Colon (tissue), 2 donors: ENCODE data around the gene C5orf47.
"Not testable (repeated sequence)": the region's sequence is repeated elsewhere in the genome, so short reads cannot be mapped to it uniquely, and the experiment has no call there.

ENCODE experiments used
- FAIRE-seq: peaks from 2 replicates; lab custom pipeline; 2012; peaks lifted over from hg19 to GRCh38; lab: Jason Lieb, UNC
- donor health status: control.
- donor health status: control.

Gene C5orf47

DNA sequence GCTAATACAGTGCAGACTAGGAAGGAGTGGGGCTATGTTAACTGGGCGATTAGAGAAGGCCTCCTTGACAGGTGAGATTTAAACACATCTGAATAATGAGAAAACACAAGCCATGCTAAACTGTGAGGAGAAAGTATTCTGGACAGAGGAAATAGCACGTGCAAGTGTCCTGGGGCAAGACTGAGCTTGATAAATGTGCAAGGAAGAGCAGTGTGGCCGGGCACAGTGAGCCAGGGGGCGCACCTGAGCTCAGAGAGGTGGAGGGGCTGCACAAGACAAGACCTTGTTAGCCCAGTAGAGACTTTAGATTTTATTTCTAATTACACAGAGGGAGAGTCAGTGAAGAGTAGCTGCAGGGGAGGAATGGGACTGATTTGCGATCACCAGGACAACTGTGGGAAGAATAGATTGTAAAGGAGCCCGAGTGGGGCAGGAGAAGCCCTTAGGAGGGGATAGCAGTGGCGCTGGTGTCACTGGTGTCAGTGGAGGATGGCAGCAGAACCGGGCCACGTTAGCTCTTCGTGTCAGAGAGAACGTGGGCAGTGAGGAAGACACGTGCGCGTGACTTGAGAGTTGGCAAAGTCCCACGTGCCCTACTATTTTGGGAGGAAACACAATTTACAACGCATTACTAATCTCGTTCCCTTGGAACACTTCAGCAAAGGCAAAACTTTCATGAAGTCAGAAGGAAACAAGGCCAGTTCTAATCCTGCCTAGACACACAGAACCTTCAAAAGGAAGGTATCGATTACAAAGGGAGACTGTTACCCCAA is 17.9 kb upstream of the C5orf47 start:
- FAIRE-seq: no peak

DNA sequence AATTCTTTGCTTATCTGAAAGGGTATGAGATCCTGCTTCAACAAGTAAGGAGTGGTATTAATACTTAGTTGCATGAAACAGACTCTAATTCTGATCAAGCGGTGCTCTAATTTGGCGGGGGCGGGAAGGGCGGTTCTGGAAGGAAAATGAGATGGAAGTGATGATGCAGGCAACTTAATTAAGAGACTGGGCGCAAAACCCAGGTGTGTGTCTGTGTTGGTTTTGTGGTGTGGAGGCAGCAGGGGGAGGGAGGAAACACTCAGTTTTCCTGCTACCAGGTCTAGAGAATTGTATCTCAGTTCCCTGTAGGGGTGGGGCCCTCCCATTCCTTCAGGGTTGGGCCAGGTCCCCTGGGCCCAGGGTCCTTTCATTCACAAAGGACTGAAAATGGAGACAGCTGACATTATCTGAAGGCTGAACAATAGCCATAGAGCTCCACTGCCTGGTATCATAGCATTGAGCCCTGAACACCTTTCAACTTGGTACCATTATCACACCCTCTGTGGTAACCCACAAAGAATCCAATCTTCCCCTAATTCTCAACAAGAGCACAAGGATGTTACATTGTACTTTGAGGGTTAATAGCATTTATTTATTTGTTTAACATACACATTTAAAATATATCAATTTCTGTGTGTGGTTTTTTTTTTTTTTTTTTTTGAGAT is 17.2 kb upstream of the C5orf47 start:
- no peak for FAIRE-seq

DNA sequence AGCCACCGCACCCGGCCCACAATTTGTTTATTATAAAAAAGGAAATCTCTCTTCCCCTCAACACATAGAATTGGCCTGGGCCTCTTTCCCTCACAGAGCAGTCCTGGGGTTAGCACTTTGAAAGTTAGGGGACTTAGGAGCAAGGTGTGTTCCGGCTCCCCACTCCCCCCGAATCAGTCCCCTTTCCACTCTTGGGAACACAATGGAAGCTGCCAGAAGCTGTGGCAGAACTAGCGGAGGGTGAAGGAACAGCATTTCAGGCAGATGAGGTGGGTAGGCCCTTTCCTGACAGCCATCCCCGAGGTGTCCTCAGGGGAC is 16.4 kb upstream of the C5orf47 start:
- no peak for FAIRE-seq

DNA sequence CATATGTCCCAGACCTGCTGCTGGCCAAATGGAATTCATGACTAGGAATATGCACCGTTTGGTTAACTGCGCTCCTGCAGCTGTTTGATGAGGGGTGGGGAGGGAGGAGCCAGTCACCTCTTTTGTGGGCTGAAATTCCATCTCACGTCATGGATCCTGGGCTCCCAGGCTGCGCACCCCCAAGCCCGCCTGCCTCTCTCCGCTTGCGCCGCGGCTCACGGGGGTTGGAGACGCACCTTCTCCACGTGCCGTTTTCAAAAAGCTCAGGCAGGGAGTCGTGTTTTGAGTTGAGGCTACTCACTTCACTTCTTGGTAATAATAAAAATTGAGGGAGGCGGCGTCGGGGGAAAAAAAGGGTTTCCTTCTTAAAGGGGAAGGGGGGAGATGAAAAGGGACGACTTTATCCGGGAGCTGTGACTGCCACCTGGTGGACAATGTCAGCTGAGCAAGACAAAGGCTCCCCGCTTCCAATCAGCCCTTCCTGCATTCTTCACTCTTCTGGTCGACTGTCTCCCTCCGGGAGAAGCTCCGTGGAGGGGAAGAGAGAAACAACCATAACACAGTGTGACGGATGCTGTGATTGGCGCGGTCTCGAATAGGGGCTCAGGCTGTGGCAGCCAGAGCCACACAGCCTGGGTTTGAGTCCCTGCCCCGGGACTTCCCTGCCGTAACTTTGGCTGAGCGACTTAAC is 15.9 kb upstream of the C5orf47 start:
- FAIRE-seq: no peak

DNA sequence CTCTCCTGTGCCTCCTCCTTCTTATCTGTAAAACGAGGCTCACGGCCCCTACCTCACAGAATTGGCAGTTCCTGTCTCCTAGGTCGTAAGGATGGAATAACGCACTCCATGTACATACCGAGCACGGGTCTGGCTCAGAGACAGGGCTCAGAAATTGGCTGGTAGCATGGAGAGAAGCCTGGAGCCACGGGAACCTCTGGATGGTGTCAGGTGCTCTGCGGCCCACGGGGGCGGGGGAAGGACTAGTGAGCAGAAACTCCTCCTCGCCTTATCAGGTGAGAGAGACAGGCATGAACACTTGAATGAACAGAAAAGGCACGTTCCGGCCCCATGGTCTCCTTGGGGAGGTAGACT is 15.4 kb upstream of the C5orf47 start:
- FAIRE-seq: no peak

DNA sequence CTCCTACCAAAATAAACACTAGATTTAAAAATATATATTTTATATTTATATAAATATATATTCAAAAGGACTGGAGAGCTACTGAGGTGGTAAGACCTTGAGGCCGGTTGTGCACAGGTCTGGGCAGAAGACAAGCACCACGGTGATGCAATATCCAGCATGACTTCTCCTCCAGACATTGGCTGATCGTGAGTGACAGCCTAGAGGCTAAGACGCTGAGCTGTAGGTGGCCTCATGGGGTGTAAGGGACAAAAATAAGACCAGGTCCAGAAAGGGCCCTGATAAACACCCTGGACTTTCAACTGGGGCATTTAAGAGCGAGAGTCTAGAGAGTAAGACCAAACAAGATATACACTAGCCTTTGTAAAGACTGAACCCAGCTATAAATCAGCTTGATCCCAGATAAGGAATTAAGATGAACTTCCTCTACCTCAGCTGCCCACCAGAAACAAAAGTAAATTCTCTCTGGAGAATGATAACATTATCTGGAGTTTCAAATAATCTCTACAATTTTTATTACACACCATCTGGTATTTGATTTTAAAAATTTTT is 14.2 kb upstream of the C5orf47 start:
- no peak for FAIRE-seq

DNA sequence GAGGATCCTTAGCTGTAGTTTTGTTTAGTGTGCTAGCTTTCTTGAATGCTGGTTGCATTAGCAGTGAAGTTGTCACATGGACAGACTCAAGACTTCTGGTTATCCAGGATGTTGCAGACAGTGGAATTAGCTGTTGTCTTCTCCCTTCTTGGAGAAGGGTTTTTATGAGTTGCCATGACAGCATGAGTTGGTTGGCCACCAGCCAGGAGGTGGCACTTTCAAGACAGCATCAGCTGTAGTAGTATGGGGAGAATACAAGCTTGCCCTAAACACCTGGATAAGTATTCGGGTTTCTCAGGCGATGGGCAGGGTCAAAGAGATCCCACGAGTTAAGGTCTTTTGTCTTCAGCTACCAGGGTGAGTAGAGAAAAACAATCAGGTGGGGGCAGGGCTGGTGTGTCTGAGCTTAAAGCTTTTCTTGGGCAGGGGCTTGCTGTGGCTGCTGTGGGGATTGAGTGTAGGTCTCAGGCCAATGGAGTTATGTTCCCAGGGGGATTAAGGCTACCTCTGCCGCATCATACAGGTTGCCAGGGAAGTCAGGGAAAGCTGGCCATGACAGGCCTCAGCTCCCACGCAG is 7.7 kb upstream of the C5orf47 start:
- no peak for FAIRE-seq

DNA sequence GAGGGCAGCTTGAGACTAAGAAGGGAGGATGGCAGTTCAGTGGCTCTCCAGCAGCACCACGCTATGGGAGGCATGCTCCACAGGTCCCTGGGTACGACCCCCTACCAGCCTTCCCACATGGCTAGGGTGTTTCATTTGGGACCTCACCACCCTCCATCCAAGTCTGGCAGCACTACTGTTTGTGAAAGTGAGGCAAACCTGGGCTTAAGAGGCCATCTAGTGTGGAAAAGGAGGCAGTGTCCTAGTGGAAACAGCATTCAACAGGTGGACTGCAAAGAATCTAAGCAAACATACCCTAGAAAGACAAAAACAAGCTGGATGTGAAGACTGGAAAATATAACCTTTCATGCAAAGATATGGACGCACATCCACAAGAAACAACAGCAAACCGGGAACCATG is 4.8 kb upstream of the C5orf47 start:
- FAIRE-seq: no peak

DNA sequence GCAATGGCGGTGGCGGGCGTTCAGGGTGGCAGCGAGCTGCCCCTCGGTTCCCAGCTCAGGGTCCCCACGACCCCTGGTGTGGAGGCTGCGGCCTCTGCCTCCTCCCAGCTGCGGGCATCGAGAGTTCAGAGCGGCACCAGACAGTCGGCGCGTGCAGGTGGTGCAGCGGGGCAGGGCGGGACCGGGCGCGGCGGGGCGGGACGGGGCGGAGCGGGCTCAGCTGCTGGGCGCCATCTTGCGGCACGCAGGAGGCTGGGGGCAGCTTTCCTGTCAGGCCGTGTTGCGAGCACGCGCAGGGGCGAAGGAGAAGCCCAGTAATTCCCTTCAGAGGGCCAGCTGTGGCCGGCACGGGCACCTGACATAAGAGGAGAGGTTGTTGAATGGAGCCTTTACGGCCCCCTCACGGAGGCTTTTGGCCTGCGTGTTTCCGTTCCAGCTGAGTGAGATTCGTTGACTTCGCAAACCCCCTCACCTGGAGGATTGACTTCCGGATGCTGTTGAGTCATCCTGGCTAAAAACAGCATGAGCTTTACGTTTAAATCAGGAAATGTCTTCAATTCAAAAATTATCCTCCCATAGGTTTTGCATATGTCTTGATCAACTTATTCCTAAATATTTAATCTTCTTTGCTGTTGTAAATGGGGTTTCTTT is 587 bp downstream of the C5orf47 start:
- no peak for FAIRE-seq

DNA sequence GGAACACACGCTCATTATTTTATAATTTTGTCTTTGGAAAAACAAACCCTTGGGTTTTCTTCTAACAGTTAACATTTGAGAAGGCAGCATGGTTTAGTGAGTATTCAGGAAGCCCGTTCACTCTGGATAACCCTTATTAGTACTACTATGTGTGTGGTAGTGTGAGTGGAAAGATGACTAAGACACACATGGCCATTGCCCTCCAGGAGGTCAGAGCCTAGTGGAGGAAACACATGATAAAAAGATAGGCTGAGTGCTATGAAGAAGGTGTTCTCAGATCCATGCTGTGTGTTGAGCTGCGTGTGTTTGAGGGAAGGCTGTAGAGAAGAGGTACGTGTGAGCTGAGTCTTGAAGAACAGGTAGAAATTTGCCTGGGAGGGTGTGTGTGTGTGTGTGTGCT is 8.4 kb downstream of the C5orf47 start:
- no peak for FAIRE-seq

DNA sequence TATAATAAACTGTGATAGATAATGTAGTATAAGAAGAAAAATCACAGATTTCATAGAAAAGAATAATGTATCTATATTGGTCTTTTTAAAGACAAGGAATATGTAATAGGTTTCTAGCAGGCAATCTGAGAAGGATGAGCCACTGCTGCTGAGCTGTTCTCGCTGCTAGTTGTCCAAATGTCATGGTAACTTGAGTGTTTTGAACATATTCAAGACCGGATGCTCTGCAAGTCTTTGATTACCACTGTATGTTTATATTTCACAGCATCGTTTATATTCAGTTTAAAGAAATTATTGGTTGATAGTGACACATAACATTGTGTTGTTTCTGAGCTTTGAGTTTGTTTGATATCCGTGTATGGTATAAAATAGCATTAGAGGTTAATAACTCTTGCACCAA is 9.6 kb downstream of the C5orf47 start:
- FAIRE-seq: no peak

DNA sequence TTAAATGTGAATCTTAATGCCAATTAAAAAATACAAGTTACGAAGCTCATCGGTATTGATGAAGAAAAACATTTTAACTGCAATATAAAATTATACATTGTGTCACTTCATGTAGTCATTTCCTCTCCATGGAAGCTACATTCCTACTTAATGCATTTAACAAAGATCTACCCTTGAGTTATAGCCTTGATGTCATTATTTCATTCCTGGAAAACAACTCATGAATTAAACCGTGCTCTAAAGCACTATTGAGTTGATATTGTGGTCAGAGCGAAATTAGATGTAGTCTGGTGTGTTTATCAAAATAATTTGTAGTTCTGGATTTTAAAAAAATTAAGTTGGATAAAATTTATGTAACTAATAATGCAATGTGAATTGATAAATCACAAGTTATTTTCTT is 11.1 kb downstream of the C5orf47 start:
- FAIRE-seq: no peak

DNA sequence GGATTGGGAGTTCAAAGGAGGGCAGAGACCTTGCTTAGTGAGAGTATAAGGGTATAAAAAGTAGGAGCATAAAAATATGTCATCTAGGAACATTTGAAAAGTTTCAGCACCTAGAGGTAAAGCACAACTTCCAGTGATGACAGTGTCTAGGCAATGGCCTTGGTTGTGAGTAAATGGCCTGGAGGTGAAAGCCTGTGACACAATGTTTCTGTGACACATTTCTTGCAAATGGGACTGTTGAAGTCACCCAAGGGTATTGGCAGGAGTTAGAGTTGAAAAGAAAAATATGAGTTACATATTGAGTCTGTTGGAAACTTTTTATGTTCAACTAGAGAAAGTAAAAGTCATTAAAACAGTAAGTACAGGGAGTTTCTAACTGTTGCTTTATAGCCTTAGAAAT is 14.8 kb downstream of the C5orf47 start:
- FAIRE-seq: no peak

DNA sequence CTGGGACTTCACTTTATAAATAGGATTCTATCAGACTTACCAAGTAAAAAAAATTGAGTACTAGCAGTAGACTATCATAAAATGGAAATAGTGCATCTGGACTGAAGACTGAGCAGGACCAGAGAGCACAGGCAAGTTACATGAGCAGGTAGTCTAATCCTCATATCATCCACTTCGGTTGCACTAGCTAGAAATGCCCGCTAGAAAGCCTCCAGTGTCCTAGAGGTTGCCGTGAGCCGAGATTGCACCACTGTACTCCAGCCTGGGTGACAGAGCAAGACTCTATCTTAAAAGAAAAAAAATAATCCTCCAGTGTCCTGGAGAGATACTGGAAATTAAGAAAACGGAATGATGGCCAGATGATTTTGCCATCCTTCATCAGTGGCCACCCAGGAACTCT is 20.0 kb downstream of the C5orf47 start:
- FAIRE-seq: no peak

DNA sequence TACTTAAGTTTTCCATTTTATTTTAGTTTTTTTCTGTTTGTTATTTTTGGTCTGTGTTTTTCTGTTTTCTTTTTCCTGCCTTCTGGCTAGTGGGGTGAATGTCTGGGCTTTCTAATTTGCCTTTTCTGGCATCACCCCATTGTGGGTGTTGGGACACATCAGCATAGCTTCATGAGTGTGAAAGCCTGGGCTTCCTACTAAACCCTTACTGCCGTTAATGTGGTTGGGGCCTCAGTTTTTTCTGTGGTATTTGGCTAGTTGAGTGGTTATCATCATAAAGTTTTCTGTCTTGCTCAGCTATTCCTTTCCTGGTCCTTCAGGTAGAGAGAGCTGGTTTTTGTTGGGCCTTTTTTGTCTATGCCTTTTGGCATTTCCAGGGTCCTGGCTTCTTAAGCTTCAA is 21.4 kb downstream of the C5orf47 start:
- FAIRE-seq: no peak

DNA sequence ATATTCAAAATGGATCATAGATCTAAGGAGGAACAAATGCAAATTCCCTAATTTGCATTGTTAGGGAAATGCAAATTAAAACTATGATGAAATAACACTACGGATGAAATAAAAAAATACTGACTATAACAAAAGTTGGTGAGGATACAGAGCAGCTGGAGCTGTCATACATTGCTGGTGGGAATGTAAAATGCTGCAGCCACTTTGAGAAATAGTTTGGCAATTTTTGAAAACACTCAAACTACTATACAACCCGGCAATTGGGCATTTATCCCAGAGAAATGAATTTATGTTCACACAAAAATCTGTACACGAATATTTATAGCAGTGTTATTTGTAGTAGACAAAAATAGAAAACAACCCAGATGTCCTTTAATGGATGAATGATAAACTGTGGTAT is 22.5 kb downstream of the C5orf47 start:
- FAIRE-seq: no peak

DNA sequence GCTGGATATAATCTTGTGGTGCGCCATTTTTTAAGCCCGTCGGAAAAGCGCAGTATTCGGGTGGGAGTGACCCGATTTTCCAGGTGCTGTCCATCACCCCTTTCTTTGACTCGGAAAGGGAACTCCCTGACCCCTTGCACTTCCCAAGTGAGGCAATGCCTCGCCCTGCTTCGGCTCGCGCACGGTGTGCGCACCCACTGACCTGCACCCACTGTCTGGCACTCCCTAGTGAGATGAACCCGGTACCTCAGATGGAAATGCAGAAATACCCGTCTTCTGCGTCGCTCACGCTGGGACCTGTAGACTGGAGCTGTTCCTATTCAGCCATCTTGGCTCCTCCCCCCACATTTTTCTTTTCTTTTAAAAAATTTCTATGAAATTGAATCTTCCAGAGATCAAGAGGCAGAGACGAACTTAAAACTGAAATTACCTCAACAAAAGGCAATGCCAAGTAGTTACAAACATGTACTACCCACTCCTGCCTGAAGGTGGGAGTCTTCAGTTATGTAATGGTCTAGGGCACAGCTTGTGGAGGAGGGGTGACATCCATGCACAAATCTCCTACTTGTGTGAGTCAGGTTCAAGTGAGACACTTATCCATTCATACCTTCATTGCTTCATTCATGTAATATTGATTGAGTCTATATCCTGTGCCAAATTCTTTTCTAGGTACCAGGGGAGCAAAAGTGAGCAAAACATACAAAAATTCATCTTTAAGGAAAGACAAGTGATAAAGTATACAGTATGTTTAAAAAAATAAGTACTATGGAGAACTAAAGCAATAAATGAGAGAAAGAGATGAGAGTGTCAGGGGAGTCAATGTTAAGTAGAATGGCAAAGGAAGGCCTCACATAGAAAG is 31.3 kb downstream of the C5orf47 start:
- FAIRE-seq: not testable (repeated sequence)

DNA sequence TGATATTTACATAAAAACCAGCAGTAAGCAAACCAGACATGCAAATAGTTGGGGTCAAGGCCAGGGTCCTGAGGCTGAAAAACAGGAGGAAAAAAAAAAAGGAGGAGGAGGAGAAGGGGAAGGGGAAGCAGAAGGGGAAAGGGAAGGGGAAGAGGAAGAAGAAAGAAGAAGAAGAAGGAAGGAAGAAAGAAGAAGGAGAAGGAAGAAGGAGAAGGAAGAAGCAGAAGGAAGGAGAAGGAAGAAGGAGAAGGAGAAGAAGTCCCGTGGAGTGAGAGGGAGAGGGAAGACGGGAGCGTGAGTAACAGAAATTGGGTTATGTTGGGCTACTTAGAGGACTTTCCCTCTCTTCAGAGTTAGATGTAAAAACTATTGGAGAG is 31.9 kb downstream of the C5orf47 start:
- FAIRE-seq: no peak

DNA sequence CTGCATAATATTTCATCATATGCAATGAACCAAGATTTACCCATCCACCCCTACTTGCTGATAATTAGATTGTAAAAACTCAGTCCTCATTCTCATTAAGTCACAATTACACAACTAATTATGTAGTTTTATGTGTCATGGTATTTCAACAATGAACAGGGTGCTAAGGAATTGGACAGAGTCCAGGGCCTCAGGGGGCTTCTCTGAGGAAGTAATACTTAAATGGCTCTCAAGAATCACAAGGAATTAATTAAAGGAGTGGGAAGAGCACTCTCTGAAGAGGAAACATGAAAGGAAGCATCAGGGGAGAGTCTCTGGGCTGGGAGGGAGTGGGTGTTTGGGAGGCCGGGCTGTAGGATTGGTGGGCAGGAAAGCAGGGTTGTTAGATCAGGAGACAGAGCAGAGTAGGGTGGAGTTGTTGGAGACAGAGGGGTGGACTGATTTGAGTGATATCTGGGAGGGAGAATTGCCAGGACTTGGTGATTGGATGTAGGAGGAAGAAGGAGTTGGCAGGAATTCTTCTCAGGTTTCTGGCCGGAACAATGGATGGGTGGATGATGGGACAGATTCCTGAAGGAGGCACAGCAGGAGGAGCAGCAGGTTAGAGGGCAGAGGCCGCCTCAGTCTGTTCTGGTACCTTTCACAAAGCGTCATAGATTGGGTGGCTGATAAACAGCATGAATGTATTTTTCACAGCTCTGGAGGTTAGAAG is 33.6 kb downstream of the C5orf47 start:
- FAIRE-seq: no peak

DNA sequence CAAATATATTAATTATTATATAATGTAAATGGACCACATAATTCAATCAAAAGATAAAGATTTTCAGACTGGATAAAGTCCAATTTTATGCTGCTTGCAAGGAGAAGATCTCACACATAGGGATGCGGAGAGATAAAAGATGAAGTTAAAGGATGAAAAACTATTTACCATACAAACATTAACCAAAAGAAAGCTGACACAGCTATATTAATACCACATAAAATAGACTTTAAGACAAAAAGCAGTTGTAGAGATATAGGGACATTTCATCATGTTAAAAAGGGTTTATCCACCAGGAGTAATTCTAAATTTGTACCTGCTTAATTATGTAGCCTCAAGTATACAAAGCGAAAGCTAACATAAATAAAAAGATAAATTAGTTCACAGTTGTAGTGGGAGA is 41.3 kb downstream of the C5orf47 start:
- FAIRE-seq: no peak
